NCI-H146 treated with DMSO at 0.1 percent for 48 hours (cell line): ENCODE measurements around the gene ZFPM1.
"Not testable (repeated sequence)": the region's sequence is repeated elsewhere in the genome, so short reads cannot be mapped to it uniquely, and the experiment has no call there.

Experiments used
- DNase-seq: peaks from one replicate; lab custom pipeline; 2025; ENCODE audit not compliant: unreplicated experiment; lab: John Stamatoyannopoulos, UW

ZFPM1 gene

DNA sequence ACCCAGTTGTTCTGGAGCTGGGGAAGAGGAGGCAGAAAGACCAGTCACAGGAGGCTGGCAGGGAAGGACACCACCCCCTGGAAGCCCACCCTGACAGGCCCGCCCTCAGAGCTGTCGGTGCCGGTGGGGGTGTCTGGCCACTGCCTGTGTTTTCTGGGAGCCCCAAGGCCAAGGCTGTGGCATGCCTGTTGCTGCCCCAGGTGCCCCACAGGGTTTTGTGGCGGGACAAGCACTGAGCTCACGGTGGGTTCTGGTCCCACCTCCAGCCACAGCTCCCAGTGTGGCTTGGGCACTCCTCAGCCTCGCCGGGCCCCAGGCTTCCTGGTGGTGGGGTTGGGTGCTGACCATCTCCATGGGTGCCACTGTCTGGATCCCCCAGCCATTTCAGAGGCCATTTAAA is 58.0 kb downstream of the ZFPM1 start:
- DNase-seq, result no peak

- no peak for DNase-seq
Measured at GRCh38 chr16:88511906-88512305, 58.8 kb downstream of the ZFPM1 start.

DNA sequence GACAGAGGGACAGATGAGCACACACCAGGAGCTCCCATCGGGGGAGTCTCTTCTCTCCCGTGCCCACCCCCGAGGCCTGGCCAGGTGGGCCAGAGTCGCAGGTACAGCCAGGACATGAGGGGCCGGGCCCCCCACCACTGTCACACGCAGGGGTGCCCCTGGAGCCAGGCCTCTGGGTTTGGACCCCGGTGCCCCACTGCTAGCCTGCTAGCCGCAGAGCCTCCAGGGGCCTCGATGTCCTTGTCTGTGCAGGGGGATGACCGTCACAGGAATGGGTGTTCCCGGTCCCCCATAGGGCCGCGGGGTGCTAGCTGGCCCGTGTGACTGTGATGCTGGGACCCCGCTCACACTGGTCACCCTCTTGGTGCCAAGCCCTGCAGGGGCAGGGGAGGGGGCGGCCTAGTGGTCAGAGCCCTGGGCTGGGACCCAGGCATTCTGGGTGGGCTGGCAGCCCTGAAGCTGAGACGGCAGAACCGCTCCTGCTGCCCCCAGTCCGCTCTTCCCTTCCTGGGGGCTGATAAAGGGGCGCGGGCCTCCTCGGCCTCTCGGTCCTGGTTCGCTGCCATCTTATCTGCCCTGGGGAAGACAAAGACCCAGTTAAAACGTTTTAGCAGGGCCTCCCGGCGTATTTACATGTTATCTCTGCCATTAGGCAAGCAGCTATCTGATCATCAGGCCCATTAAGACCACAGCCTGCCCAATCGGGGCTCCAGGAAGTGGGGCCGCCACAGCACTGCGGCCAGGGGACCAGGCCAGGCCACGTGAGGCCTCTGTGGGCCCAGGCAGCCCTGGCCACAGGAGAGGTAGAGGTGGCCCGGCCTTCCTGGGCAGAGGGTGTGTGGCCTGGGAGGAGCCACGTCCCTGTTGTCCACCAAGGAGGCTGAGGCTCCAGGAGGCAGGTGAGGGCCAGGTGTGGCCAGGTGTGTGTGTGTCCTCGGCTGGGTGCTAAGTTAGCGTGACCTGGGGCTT is 59.9 kb downstream of the ZFPM1 start:
- no peak for DNase-seq

DNA sequence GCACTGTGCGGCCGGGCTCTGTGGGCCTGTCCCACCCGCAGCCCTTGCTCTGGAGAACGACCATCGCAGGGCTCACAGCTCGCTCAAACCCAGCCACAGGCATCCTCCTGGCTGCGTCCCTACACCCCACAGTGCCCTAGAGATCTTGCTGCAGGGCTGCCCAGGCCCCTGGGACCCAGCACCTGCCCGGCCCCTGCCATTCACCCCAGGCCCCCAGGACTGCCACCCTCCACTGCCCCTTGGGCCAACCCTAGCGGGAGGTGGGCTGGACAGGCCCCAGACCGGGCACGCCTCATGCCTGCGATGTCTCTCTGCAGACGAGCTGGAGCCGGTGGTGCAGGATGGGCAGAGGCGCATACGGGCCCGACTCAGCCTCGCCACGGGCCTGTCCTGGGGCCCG is 61.0 kb downstream of the ZFPM1 start:
- DNase-seq, result no peak

GRCh38 chr16:88514526-88515232 is 61.6 kb downstream of the ZFPM1 start:
- DNase-seq, result no peak

GRCh38 chr16:88515371-88515770 is 62.3 kb downstream of the ZFPM1 start:
- DNase-seq, result no peak

DNA sequence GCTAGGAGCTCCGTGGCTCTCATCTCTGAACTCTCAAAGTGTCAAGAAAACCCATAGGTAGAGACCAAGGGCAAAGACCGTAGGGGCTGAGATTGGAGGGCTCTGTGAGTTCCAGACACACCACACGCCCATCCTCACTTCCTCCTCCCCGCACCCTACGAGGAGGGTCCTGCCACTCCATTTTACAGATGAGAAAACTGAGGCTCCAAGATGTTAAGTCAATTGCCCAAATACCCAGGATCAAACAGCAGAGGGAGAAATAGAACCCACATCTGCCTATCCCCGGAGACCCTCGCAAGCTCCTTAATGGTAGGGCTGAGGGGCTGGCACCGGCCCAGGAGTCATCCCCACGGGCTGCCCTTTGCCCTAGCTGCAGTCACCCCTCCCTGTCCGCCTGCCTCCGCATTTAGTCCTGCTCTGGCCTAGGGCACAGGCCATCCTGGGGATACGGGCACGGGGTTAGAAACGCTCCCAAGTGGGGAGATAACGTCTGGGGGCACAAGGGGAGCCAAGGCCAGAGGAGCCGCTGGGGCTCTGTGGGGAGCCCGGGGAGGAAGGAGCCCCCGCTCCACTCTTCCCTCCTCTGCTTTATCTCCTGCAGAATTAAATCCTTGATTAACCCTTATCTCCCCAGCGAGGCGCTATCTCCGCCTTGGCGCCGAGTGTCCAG is 63.0 kb downstream of the ZFPM1 start:
- DNase-seq, result no peak

- no peak for DNase-seq
Measured at GRCh38 chr16:88516601-88517061, 63.6 kb downstream of the ZFPM1 start.

DNA sequence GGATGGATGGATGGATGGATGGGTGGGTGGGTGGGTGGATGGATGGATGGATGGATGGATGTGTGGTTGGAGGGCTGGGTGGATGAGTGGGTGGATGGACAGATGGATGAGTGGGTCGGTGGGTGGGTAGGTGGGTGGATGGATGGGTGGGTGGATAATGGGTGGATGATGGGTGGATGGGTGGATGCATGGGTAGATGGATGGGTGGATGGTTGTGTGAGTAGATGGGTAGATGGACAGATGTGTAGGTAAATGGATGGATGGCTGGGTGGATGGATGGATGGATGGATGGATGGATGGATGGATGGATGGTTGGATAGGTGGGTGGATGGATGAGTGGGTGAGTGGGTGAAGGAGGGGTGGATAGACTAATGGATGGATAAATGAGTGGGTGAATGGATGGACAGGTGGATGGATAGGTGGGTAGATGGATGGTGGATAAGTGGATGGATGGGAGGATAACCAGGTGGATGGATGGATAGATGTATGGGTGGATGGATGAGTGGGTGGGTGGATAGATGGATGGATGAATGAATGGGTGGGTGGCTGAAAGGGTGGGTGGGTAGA is 64.2 kb downstream of the ZFPM1 start:
- DNase-seq, result not testable (repeated sequence)

- DNase-seq, result not testable (repeated sequence)
Measured at GRCh38 chr16:88518411-88519111, 65.5 kb downstream of the ZFPM1 start.

DNA sequence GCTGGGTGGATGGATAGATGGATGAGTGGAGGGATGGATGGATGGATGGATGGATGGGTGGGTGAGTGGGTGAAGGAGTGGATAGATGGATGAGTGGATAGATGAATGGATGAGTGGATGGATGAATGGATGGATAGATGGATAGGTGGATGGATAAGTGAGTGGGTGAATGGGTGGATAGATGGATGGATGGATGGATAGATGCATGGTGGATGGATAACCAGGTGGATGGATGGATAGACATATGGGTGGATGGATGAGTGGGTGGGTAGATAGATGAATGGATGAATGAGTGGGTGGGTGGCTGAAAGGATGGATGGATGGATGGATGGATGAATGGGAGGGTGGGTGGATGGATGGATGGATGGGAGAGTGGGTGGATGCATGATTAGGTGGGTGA is 66.2 kb downstream of the ZFPM1 start:
- no peak for DNase-seq

DNA sequence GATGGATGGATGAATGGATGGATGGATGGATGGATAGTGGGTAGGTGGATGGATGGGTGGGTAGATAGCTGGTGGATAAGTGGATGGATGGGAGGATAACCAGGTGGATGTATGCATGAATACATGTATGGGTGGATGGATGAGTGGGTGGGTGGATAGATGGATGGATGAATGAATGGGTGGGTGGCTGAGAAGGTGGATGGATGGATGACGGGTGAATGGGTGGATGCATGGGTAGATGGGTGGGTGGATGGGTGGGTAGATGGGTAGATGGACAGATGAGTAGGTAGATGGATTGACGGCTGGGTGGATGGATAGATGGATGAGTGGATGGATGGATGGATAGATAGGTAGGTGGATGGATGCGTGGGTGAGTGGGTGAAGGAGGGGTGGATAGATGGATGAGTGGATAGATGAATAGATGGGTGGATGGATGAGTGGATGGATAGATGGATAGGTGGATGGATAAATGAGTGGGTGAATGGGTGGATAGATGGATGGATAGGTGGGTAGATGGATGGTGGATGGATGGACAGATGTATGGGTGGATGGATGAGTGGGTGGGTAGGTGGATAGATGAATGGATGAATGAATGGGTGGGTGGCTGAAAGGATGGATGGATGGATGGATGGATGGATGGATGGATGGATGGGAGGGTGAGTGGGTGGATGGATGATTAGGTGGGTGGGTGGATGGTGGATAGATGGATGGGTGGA is 67.0 kb downstream of the ZFPM1 start:
- no peak for DNase-seq

DNA sequence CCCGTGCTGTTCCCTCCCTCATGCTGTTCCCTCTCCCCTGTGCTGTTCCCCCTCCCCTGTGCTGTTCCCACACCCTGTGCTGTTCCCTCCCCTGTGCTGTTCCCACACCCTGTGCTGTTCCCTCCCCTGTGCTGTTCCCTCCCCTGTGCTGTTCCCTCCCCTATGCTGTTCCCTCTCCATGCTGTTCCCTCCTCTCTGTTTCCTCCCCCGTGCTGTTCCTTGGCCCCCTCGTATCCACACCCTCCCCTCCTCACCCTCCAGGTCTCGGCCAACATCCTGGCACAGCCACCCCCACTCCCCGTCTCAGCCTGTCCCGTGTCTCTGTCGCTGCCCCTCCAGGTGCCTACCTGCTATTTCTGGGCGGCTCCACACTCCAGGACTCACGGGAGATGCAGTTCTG is 68.6 kb downstream of the ZFPM1 start:
- DNase-seq, result no peak

GRCh38 chr16:88522276-88522949 is 69.3 kb downstream of the ZFPM1 start:
- DNase-seq, result no peak

- no peak for DNase-seq
Measured at GRCh38 chr16:88523309-88524161, 70.5 kb downstream of the ZFPM1 start.

GRCh38 chr16:88524274-88524972 is 71.3 kb downstream of the ZFPM1 start:
- DNase-seq, result no peak

DNA sequence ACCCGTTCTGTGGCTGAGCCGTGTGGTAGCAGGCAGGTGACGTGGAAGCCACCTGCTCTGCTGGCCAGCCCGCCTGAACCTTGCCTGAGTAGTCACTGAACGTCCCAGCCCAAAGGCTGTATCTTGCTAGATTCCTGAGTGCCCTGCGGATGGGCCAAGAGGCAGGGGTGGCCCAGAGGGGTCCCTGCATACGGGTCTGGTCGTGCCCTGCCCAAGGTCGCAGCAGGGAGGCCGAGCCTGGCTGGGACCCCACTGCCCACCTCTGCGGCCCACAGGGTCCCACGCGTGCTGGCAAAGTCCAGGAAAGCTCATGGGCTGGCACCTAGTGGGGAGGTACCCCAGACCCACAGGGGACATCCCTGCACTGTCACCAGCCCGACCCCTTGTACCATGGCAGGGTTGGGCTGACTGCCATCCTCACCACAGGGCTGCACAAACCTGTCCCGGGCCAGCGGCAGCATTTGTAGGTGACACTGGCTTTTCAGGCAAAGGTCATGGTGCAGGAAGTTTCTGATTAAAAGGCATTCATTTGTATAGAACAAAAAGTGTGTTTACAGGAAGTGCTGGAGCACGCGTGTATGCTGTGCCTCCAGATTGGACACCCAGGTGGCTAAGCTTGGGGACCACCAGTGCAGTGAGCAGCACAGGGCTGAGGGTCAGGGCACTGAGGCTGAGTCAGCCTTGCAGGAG is 72.0 kb downstream of the ZFPM1 start:
- DNase-seq, result no peak
